ENCODE measurements around the gene HMBS.
"Not testable (repeated sequence)": the region's sequence is repeated elsewhere in the genome, so short reads cannot be mapped to it uniquely, and the experiment has no call there.

- TF ChIP-seq CTCF (conservative IDR thresholded peaks at IDR 0.05; ENCODE audit: low read length); EZH2phosphoT487 (IDR thresholded peaks at IDR 0.05; ENCODE audit: borderline replicate concordance): not testable (repeated sequence)
Measured at GRCh38 chr11:119139276-119139675, 54.6 kb downstream of the HMBS start.

All from Loucy (cell line).